Mesenchymal stem cell (in vitro differentiated cells and primary cell): ENCODE measurements around the gene CSF1R.
A peak's percentile ranks its signal among the peaks of the same experiment; 100 is the strongest.

Experiments
- DNase-seq: peaks from one replicate; pipeline ENCODE4 v3.0.0-alpha.2; 2013
- H2AFZ ChIP-seq: one replicate; pipeline ENCODE4 v1.6.1; 2013; ENCODE audit warnings: low read depth, mild to moderate bottlenecking, control low read depth, inconsistent platforms, low read length, moderate library complexity
- H2AK5ac ChIP-seq: 2 replicates; pipeline ENCODE4 v1.6.1; 2013; ENCODE audit warnings: low read length, moderate library complexity, mild to moderate bottlenecking, inconsistent platforms; ENCODE audit not compliant: severe bottlenecking
- H2BK120ac ChIP-seq: one replicate; pipeline ENCODE4 v1.6.1; 2013; ENCODE audit warnings: low read depth, mild to moderate bottlenecking, inconsistent platforms, low read length, moderate library complexity
- H2BK12ac ChIP-seq, 2 experiments: one replicate each; pipeline ENCODE4 v1.6.1; 2013; ENCODE audit warnings: inconsistent platforms in 2 of 2, low read length in 2 of 2, mild to moderate bottlenecking in 2 of 2, moderate library complexity in 2 of 2, control low read depth in 1 of 2
- H2BK15ac ChIP-seq: one replicate; pipeline ENCODE4 v1.6.1; 2013; ENCODE audit warnings: mild to moderate bottlenecking, low read depth, inconsistent platforms; ENCODE audit not compliant: poor library complexity, severe bottlenecking
- H2BK5ac ChIP-seq: 2 replicates; pipeline ENCODE4 v1.6.1; 2013; ENCODE audit warnings: low read depth, mild to moderate bottlenecking, low read length, control low read depth, inconsistent platforms; ENCODE audit not compliant: poor library complexity, severe bottlenecking
- H3K14ac ChIP-seq, 2 experiments: one replicate each; pipeline ENCODE4 v1.6.1; 2013; ENCODE audit warnings: inconsistent platforms in 2 of 2, low read length in 2 of 2, control low read depth in 1 of 2, mild to moderate bottlenecking in 1 of 2, moderate library complexity in 1 of 2
- H3K18ac ChIP-seq, 2 experiments: one replicate each; pipeline ENCODE4 v1.6.1; 2013; ENCODE audit warnings: inconsistent platforms in 2 of 2, low read length in 2 of 2, control low read depth in 1 of 2, low read depth in 1 of 2, mild to moderate bottlenecking in 1 of 2
- H3K23ac ChIP-seq, 2 experiments: one replicate each; pipeline ENCODE4 v1.6.1; 2013; ENCODE audit warnings: inconsistent platforms in 2 of 2, low read length in 2 of 2, mild to moderate bottlenecking in 2 of 2, moderate library complexity in 2 of 2, control low read depth in 1 of 2
- H3K27ac ChIP-seq: 2 replicates; pipeline ENCODE4 v1.5.1; 2013; ENCODE audit warnings: mild to moderate bottlenecking, moderate library complexity, low read length, control low read depth, inconsistent platforms; ENCODE audit not compliant: poor library complexity, severe bottlenecking
- H3K27me3 ChIP-seq, 2 experiments: 2 replicates each; pipeline versions ENCODE4 v1.6.1 to v1.7.0; 2013; ENCODE audit warnings: low read length in 2 of 2, mild to moderate bottlenecking in 2 of 2, moderate library complexity in 2 of 2, control low read depth in 1 of 2, inconsistent platforms in 1 of 2; ENCODE audit not compliant: control insufficient read depth in 1 of 2, insufficient read depth in 1 of 2
- H3K36me3 ChIP-seq, 2 experiments: 2 replicates each; pipeline versions ENCODE4 v1.6.1 to v1.7.0; 2013; ENCODE audit warnings: low read length in 2 of 2, control low read depth in 1 of 2, inconsistent platforms in 1 of 2, low read depth in 1 of 2, mild to moderate bottlenecking in 1 of 2; ENCODE audit not compliant: insufficient read depth in 2 of 2, control insufficient read depth in 1 of 2
- H3K4ac ChIP-seq, 2 experiments: one replicate each; pipeline ENCODE4 v1.6.1; 2013; ENCODE audit warnings: inconsistent platforms in 2 of 2, low read length in 2 of 2, mild to moderate bottlenecking in 2 of 2, moderate library complexity in 2 of 2, control low read depth in 1 of 2, low read depth in 1 of 2
- H3K4me1 ChIP-seq: 2 replicates; pipeline ENCODE4 v1.6.1; 2013; ENCODE audit warnings: low read depth, low read length, control low read depth; ENCODE audit not compliant: control insufficient read depth, insufficient read depth
- H3K4me2 ChIP-seq: 2 replicates; pipeline ENCODE4 v1.6.1; 2013; ENCODE audit warnings: low read length, mild to moderate bottlenecking, inconsistent platforms; ENCODE audit not compliant: poor library complexity, severe bottlenecking
- H3K4me3 ChIP-seq, 2 experiments: 2 replicates each; pipeline versions ENCODE4 v1.5.1 to v1.7.0; 2013; ENCODE audit warnings: low read length in 2 of 2, mild to moderate bottlenecking in 2 of 2, control low read depth in 1 of 2, low read depth in 1 of 2; ENCODE audit not compliant: insufficient read depth in 1 of 2
- H3K79me1 ChIP-seq: replicated peaks from 2 replicates; pipeline ENCODE4 v1.6.1; 2013; ENCODE audit warnings: mild to moderate bottlenecking, control low read depth, low read length, inconsistent platforms; ENCODE audit not compliant: poor library complexity, severe bottlenecking
- H3K9ac ChIP-seq: 2 replicates; pipeline ENCODE4 v1.7.0; 2013; ENCODE audit warnings: mild to moderate bottlenecking, low read length, moderate library complexity
- H3K9me3 ChIP-seq: 2 replicates; pipeline ENCODE4 v1.7.0; 2013; ENCODE audit warnings: mild to moderate bottlenecking, low read length; ENCODE audit not compliant: control insufficient read depth
- H4K8ac ChIP-seq: one replicate; pipeline ENCODE4 v1.6.1; 2013; ENCODE audit warnings: inconsistent platforms, mild to moderate bottlenecking, low read length, moderate library complexity
- H4K91ac ChIP-seq: one replicate; pipeline ENCODE4 v1.6.1; 2013; ENCODE audit warnings: mild to moderate bottlenecking, low read length, inconsistent platforms
- WGBS: methylation state at CpG from one replicate; pipeline ENCODE4 v1.1.7; 2013; ENCODE audit warnings: mixed read lengths; 5-methylcytosine and 5-hydroxymethylcytosine counted together

The CSF1R gene

GRCh38 chr5:150062216-150062922, 24.0 kb downstream of the CSF1R start:
- H3K4me1 ChIP-seq = peaks cover 39% of the 10 kb centered on the region
- H3K14ac ChIP-seq = no peak overlapping the region
- WGBS = 68% methylated on average over 2 of the region's 2 CpGs
- H3K79me1 ChIP-seq = no peaks in the 10 kb centered on the region
- H3K18ac ChIP-seq = peak overlapping the region in 1 of 2 experiments; percentile 14
- H3K23ac ChIP-seq = no peak overlapping the region
- no peak overlapping the region for H3K9ac ChIP-seq
- H2AFZ ChIP-seq = no peak overlapping the region
- H3K36me3 ChIP-seq = no peaks in the 10 kb centered on the region
- H2BK120ac ChIP-seq = no peak overlapping the region
- H3K4me2 ChIP-seq = no peak overlapping the region
- H2BK12ac ChIP-seq = no peak overlapping the region
- H3K4me3 ChIP-seq = no peak overlapping the region
- H4K8ac ChIP-seq = no peak overlapping the region
- no peak overlapping the region for H2AK5ac ChIP-seq
- DNase-seq = peak; percentile 54
- H2BK15ac ChIP-seq = no peak overlapping the region
- no peak overlapping the region for H2BK5ac ChIP-seq
- no peak overlapping the region for H3K4ac ChIP-seq
- no peaks in the 10 kb centered on the region for H3K27me3 ChIP-seq
- H3K27ac ChIP-seq = no peak overlapping the region
- no peak overlapping the region for H4K91ac ChIP-seq
- H3K9me3 ChIP-seq = no peaks in the 10 kb centered on the region

- Histone ChIP-seq H2BK5ac (no peak overlapping the region), H2BK15ac (no peak overlapping the region), H3K14ac (peak overlapping the region in 1 of 2 experiments; percentile 20), H3K4me1 (peaks cover 35% of the 10 kb centered on the region), H3K23ac (no peak overlapping the region), H3K18ac (peak overlapping the region in 1 of 2 experiments; percentile 48), H3K4ac (no peak overlapping the region), H2AFZ (no peak overlapping the region), H3K9ac (no peak overlapping the region), H4K91ac (peak overlapping the region; percentile 18), H4K8ac (no peak overlapping the region), H2AK5ac (no peak overlapping the region), H3K79me1 (no peaks in the 10 kb centered on the region), H3K9me3 (no peaks in the 10 kb centered on the region), H3K27ac (no peak overlapping the region), H3K4me3 (no peak overlapping the region), H2BK120ac (no peak overlapping the region), H3K4me2 (no peak overlapping the region), H2BK12ac (peak overlapping the region in 1 of 2 experiments; percentile 37), H3K27me3 (no peaks in the 10 kb centered on the region), H3K36me3 (peaks cover 0 to 1% of the 10 kb centered on the region in 2 experiments)
- WGBS = 95% methylated on average over 12 of the region's 12 CpGs
- DNase-seq = no peak
Observed at GRCh38 chr5:150061538-150061995, 24.8 kb downstream of the CSF1R start.

GRCh38 chr5:150060471-150060870, 25.9 kb downstream of the CSF1R start:
- Histone ChIP-seq H3K36me3 (peaks cover 10 to 12% of the 10 kb centered on the region in 2 experiments), H3K4me2 (no peak overlapping the region), H3K79me1 (no peaks in the 10 kb centered on the region), H4K8ac (no peak overlapping the region), H2AFZ (no peak overlapping the region), H2BK12ac (peak overlapping the region in 1 of 2 experiments; percentile 21), H4K91ac (no peak overlapping the region), H3K4me3 (no peak overlapping the region), H3K18ac (no peak overlapping the region), H2AK5ac (no peak overlapping the region), H3K4me1 (peaks cover 24% of the 10 kb centered on the region), H3K27ac (no peak overlapping the region), H2BK5ac (no peak overlapping the region), H3K14ac (no peak overlapping the region), H3K27me3 (no peaks in the 10 kb centered on the region), H3K4ac (no peak overlapping the region), H3K23ac (no peak overlapping the region), H3K9me3 (no peaks in the 10 kb centered on the region), H2BK15ac (no peak overlapping the region), H2BK120ac (no peak overlapping the region), H3K9ac (no peak overlapping the region)
- WGBS = 95% methylated on average over 7 of the region's 7 CpGs
- no peak for DNase-seq

GRCh38 chr5:150059623-150060022, 26.7 kb downstream of the CSF1R start:
- WGBS = 98% methylated on average over 11 of the region's 11 CpGs
- Histone ChIP-seq H3K4ac (peak overlapping the region; percentile 9 to 24), H3K27me3 (no peaks in the 10 kb centered on the region), H3K4me3 (no peak overlapping the region), H2BK15ac (no peak overlapping the region), H3K4me2 (no peak overlapping the region), H2AK5ac (no peak overlapping the region), H3K9ac (no peak overlapping the region), H3K14ac (no peak overlapping the region), H4K91ac (peak overlapping the region; percentile 59), H3K4me1 (peaks cover 16% of the 10 kb centered on the region), H3K23ac (no peak overlapping the region), H3K18ac (peak overlapping the region in 1 of 2 experiments; percentile 28), H4K8ac (no peak overlapping the region), H3K9me3 (no peaks in the 10 kb centered on the region), H3K79me1 (no peaks in the 10 kb centered on the region), H2BK120ac (no peak overlapping the region), H3K27ac (no peak overlapping the region), H3K36me3 (peaks cover 18 to 20% of the 10 kb centered on the region in 2 experiments), H2BK5ac (no peak overlapping the region), H2BK12ac (peak overlapping the region in 1 of 2 experiments; percentile 2), H2AFZ (no peak overlapping the region)
- DNase-seq = no peak
